ENCODE results near the gene THSD7A.

DNA sequence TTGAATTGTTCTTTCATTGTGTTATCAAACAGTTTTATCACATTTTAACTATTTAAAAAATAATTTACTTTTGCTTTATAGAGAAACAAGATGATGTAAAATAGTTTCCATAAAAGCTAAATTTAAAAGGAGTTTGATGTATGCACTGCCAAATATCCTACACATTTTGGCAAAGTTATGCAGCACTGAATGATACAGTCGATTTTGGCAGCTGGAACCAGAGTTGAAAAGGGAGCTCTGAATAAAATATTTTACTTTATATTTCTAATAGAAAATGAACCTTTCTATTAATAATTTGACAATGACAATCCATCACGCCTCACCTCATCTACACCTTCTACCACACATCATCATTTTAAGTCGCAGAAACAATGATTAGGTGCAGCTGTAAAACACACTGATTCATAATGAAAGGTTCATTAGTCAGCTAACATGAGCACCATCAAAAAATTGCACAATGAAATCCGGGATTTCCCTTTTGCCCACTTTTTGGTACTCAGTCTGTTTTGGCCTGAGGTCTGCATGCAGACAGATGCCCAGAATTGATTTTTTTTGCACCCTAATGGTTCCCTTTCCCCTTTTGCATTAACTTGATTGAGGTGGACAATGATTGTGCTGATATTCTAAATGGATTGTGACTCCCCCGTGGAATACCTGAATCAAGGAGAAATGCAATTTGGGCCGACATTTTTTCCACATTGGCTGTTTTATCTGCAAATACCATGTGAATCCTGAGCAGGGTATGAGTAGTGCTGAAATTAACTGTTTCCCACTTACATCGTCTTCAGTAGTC is 105.8 kb downstream of the THSD7A start:
- TF ChIP-seq, protein P1, sequence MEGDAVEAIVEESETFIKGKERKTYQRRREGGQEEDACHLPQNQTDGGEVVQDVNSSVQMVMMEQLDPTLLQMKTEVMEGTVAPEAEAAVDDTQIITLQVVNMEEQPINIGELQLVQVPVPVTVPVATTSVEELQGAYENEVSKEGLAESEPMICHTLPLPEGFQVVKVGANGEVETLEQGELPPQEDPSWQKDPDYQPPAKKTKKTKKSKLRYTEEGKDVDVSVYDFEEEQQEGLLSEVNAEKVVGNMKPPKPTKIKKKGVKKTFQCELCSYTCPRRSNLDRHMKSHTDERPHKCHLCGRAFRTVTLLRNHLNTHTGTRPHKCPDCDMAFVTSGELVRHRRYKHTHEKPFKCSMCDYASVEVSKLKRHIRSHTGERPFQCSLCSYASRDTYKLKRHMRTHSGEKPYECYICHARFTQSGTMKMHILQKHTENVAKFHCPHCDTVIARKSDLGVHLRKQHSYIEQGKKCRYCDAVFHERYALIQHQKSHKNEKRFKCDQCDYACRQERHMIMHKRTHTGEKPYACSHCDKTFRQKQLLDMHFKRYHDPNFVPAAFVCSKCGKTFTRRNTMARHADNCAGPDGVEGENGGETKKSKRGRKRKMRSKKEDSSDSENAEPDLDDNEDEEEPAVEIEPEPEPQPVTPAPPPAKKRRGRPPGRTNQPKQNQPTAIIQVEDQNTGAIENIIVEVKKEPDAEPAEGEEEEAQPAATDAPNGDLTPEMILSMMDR (IDR thresholded peaks at IDR 0.05; ENCODE audit: insufficient read depth, low read depth, low read length), result no peak
- no peak for TF ChIP-seq EZH2 (IDR thresholded peaks at IDR 0.05; ENCODE audit: insufficient read depth, low read length)
